Kidney glomerular epithelial cell (primary cell): Measurements from ENCODE around the gene NCOA3.
"Not testable (repeated sequence)": the region's sequence is repeated elsewhere in the genome, so short reads cannot be mapped to it uniquely, and the experiment has no call there.

Experiments used
- DNase-seq: peaks from one replicate; lab custom pipeline; 2025; lab: John Stamatoyannopoulos, UW

NCOA3 gene

DNA sequence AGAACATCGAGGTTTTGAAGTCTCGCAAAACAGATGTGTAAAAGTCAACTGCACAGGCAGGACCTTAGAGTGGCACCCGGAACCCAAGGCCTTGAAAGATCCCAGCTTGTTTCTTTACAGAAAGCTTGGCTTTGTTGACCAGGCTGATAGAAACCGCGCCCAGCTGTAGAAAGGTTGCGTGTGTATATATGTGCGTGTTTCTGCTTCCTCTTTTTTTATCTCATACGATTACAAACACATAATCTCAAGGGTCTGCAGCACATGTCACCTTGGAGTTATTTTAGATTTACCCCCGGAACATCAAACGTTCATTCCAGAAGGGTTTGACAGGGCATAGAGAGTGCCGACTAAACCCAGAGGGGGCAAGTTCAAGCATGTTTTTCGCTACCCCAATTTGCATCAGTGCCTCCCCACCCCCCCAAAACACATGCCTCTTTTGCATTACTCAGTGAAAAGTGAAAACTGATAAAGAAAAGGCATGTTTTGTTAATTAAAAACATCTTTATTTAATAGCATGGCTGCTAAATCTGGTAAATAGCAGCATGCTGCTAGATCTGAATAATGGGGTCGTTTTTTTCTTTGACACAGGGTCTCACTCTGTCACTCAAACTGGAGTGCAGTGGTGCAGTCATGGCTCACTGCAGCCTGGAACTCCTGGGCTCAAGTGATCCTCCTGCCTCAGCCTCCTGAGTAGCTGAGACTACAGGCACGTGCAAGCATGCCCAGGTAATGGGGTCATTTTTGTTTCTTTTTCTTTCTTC lies 33.2 kb upstream of the NCOA3 start:
- no peak for DNase-seq

- DNase-seq, result no peak
These were observed 26.2 kb upstream of the NCOA3 start for GRCh38 chr20:47475419-47476044.

DNA sequence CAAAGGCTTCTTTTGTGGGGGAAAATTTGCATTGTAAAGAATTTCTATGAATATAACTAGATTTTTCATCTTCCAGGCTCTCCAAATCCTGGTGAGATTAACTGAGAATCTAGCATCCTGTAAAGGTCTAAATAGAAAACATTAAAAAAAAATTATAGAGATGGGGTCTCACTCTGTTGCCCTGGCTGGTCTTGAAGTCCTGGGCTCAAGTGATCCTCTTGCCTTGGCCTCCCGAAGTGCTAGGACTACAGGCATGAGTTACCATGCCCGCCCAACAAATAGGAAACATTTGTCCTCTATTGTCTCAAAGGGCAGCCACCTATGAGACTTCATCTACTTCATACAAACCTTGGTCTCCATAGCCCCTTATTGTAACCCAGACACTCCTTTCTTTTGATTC lies 25.2 kb upstream of the NCOA3 start:
- no peak for DNase-seq

- DNase-seq, result no peak
These were observed 22.6 kb upstream of the NCOA3 start for GRCh38 chr20:47479093-47479492.

DNA sequence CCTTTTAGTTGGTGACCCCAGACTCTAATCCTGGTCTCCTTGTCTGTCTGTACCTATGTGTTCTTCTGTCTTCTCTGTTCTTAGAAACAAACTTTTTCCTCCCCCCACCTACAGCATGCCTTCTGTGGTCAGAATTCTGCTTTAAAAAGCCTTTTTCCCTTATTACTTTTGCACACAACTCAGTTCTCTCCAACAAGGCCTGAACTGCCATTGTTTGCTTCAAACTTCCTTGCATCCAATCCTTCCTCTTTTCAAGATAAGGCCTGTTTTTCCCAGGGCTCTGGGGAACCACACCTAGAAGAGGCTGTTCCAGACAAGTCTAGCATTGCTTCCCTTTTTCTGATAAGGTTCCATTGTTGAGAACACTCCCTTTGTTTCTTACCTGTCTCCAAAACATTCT lies 22.2 kb upstream of the NCOA3 start:
- DNase-seq, result no peak

GRCh38 chr20:47480239-47480638 lies 21.4 kb upstream of the NCOA3 start:
- DNase-seq, result no peak

DNA sequence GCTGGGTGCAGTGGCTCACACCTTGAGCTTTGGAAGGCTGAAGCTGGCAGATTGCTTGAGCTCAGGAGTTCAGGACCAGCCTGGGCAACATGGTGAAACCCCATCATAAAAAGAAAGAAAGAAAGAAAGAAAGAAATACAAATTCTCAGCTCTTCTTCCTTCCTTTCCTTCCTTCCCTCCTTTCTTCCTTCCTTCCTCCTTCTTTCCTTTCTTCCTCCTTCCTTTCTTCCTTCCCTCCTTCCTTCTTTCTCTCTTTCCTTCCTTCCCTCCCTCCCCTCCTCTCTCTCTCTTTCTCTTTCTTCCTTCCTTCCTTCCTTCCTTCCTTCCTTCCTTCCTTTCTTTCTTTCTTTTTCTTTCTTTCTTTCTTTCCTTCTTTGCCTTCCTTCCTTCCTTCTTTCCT lies 21.0 kb upstream of the NCOA3 start:
- DNase-seq, result no peak

DNA sequence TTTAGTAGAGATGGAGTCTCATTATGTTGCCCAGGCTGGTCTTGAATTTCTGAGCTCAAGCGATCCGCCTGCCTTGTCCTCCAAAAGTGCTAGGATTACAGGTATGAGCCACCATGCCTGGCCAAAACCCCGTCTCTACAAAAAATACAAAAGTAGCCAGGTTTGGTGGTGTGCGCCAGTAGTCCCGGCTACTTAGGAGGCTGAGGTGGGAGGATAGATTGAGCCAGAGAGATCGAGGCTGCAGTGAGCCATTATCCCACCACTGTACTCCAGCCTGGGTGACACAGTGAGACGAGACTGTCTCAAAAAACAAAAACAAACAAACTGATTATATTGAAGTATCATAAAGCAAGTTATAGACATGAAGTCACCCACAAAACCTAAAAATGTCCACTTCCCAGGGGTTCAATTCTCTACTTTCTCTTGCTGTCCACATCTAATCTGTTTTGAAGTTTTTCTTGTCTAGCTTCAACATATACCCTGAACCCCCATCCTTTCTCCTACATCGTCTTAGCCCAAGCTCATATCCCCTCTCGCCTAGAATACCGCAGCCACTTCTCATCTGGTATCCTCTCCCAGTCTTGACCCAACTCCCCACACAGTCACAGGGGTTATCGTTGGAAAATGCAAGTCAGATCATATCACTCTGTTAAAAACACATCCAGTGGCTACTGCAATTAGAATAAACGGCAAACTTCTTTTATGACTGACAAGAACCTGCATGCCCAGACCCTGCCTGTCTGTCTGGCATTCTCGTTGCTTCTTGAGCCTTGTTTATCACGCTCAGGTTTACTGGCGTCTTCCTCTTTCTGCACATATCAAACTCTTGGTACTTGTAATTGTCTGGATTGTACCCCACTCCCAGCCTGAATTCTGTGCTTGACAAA lies 20.1 kb upstream of the NCOA3 start:
- DNase-seq, result no peak

DNA sequence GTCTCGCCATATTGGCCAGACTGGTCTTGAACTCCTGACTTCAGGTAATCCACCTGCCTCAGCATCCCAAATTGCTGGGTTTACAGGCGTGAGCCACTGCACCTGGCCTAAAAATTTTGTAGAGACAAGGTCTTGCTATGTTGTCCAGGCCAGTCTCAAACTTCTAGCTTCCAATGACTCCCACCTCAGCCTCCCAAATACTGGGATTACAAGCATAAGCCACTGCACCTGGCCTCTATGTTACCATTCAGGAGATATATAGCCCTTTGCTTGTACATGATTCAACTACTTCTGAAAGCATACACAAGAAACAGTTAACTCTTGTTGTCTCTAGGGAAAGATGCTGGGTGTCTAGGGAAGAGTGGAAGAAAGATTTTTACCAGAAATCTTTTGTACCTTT lies 19.0 kb upstream of the NCOA3 start:
- DNase-seq, result no peak

DNA sequence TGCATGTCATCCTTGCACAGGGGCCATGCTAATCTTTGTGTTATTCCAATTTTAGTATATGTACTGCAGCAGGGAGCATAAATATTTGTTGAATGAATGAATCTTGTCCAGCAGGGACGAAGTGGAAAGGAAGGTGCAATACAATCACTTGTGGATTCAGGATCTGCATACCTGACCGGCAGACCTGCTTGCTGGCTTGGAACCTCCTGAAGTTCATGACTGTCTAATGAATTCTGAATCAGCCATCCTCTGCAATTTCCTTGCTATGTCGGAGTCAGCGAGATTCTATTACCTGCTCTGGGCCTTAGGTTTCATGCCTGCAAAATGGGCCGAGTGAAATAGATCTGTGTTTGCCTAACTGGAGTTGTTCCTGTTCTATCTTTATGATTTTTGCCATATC lies 17.4 kb upstream of the NCOA3 start:
- peak; percentile 57 for DNase-seq

DNA sequence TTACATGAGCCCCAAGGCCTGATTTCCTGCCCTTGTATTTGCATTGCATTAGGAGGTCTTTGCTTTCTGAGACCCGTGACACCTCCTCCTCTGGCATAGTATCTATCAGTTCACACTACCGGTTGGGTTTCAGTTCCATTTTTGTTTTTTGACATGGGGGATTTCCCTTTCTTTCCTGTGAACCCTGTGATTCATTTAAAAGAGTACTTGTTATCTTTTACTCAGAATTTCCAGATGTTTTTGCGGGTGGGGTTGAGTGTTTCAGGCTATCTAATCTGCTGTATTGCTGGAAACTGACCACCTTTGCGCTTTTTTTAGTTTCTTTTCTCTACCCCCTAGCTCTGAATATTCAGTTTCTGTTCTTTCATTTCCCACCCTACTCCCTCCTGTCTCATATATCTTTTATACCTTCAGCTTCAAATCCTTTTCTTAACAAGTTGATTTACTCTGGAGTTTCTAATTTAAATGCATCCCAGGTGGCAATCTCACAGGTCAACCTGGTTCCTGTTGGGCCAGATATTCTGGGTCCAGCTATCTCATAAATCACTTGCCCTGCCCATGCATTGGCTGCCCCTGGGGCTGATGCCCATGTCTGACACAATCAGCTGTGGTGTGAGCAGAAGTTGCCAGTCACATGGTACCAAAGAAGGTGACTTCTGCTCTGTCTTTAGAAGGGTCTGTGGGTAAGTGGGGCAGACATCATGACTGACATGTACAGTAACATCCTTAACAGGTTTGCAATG lies 14.3 kb upstream of the NCOA3 start:
- DNase-seq, result no peak

GRCh38 chr20:47489448-47489872 lies 12.2 kb upstream of the NCOA3 start:
- DNase-seq, result no peak

DNA sequence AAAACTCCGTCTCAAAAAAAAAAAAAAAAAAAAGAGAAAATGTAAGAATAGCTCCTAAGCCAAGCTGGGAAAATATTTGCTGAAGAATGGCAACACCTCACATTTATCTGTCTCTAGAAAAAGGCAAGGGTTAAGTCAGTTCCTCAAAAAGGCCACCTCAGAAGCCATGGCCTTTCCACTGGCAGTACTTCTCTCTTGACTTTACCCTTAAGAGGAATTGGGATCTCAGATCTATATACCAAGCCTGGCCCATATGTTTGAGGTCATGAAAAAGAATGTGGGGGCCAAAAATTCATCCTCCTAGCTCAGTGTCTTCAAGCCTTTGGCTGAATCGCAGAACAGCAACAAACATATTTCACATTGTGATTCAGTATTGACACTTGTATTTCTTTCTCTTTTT lies 10.9 kb upstream of the NCOA3 start:
- DNase-seq, result no peak

DNA sequence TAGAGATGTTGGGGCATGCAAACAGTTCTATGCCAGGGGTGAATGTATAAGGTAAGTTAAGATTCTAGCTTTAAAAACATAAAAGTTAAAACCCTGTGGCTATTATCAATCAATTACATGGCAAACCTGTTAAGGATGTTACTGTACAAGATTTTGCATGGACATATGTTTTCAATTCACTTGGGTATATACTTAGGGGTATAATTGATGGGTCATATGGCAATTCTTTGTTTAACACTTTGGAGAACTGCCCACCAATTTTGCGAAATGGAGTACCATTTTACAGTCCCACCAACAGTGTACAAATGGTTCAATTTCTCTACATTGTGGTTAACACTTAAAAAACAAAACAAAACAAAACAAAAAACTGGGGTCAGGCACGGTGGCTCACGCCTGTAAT lies 9.4 kb upstream of the NCOA3 start:
- no peak for DNase-seq

- peak; percentile 43 for DNase-seq
These were observed 8.3 kb upstream of the NCOA3 start for GRCh38 chr20:47493175-47493962.

- DNase-seq, result no peak
These were observed 7.8 kb upstream of the NCOA3 start for GRCh38 chr20:47493963-47494293.

DNA sequence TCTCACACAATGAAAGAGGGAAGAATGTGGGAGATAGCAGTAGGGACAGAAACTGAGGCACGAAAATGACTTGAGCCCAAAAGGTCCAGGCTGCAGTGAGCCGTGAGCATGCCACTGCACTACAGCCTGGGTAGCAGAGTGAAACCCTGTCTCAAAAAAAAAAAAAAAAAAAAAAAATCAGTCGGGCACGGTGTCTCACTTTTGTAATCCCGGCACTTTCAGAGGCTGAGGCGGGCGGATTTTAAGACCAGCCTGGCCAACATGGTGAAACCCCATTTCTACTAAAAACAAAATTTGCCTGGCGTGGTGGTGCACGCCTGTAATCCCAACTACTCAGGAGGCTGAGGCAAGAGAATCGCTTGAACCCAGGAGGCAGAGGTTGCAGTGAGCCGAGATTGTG lies 7.1 kb upstream of the NCOA3 start:
- not testable (repeated sequence) for DNase-seq

DNA sequence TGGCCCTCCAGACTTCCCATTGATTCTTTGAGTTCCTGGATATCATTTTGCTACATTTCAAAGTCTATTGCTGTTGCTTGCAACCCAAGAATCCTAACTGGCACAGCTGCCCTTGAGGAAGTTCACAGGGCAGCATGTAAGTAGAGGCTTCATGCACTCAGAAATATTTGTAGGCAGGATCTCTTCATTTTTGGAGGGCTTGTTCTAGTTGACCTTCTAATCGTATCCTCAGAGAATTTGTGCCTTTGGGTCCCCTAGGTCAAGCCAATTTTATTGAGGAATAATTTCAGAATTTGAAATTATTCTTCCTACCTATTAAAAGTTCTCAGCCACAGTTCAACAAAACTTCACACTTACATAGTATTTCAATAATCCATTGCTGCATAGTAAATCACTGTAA lies 5.6 kb upstream of the NCOA3 start:
- DNase-seq, result no peak

GRCh38 chr20:47498606-47499005 lies 3.1 kb upstream of the NCOA3 start:
- no peak for DNase-seq

DNA sequence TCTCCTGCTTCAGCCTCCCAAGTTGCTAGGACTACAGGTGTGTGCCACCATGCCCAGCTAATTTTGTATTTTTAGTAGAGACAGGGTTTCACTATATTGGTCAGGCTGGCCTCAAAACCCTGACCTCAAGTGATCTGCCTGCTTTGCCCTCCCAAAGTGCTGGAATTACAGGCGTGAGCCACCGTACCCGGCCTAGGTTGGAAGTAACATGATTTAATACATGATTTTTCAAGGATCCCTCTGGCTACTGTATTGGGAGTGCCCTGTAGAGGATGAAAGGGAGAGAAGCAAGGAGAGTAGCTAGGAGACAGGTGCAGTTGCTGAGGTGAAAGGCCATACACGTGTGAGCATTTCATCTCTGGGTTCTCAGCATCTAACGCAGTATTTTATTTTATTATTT lies 2.6 kb upstream of the NCOA3 start:
- no peak for DNase-seq

DNA sequence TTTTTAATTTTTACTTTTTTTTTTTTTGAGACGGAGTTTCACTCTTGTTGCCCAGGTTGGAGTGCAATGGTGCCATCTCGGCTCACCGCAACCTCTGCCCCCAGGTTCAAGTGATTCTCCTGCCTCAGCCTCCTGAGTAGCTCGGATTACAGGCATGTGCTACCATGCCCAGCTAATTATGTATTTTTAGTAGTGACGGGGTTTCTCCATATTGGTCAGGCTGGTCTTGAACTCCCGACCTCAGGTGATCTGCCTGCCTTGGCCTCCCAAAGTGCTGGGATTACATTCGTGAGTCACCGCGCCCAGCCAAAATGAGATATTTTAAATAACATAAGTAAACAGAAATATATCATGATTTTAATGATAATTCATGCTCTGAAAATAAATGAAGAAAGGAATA lies 1.6 kb upstream of the NCOA3 start:
- not testable (repeated sequence) for DNase-seq

GRCh38 chr20:47500554-47500953 lies 1.1 kb upstream of the NCOA3 start:
- DNase-seq, result no peak
